GM18868 (cell line): Measurements from ENCODE around the gene PTK7.
"Not testable (repeated sequence)": the region's sequence is repeated elsewhere in the genome, so short reads cannot be mapped to it uniquely, and the experiment has no call there.

Source experiments
- ATAC-seq: cut with Tn5 transposase; IDR thresholded peaks from one replicate; pipeline ENCODE4 v1.9.1; 2021; ENCODE audit warnings: mild to moderate bottlenecking, moderate library complexity; ENCODE audit not compliant: unreplicated experiment

The PTK7 gene

GRCh38 chr6:43053545-43054205 lies 22.4 kb upstream of the PTK7 start, which contains the start of gene CUL7:
CUL7 (minus strand) TSS chr6:43053851; CDS start chr6:43052788, 1,063 bp downstream.
- ATAC-seq = peak; percentile 93

- ATAC-seq = no peak
Measured at GRCh38 chr6:43054206-43054943, 21.7 kb upstream of the PTK7 start.

- no peak for ATAC-seq
Measured at GRCh38 chr6:43055966-43056365, 20.1 kb upstream of the PTK7 start.

- ATAC-seq = no peak
Measured at GRCh38 chr6:43058531-43058930, 17.6 kb upstream of the PTK7 start.

- peak; percentile 90 for ATAC-seq
Measured at GRCh38 chr6:43059168-43060033, 16.7 kb upstream of the PTK7 start, which contains the start of the genes KLC4 and MRPL2. KLC4 (plus strand) TSS chr6:43059631; CDS start chr6:43061336, 1,705 bp downstream. MRPL2 (minus strand) TSS chr6:43059434; CDS start chr6:43059381, 53 bp downstream.

GRCh38 chr6:43060034-43060754 lies 15.9 kb upstream of the PTK7 start:
- no peak for ATAC-seq

GRCh38 chr6:43060755-43061633 lies 15.1 kb upstream of the PTK7 start:
- ATAC-seq = no peak

GRCh38 chr6:43061861-43062260 lies 14.3 kb upstream of the PTK7 start:
- no peak for ATAC-seq

- no peak for ATAC-seq
Measured at GRCh38 chr6:43062818-43063217, 13.3 kb upstream of the PTK7 start.

GRCh38 chr6:43070028-43070632 lies 6.0 kb upstream of the PTK7 start:
- no peak for ATAC-seq

- ATAC-seq = no peak
Measured at GRCh38 chr6:43074847-43075669, 1.1 kb upstream of the PTK7 start.

GRCh38 chr6:43076464-43077332 lies 584 bp downstream of the PTK7 start:
- ATAC-seq = no peak

- ATAC-seq = no peak
Measured at GRCh38 chr6:43077333-43077809, 1.3 kb downstream of the PTK7 start.

GRCh38 chr6:43077981-43078511 lies 1.9 kb downstream of the PTK7 start:
- ATAC-seq = no peak

- no peak for ATAC-seq
Measured at GRCh38 chr6:43078691-43079090, 2.6 kb downstream of the PTK7 start.

- ATAC-seq = no peak
Measured at GRCh38 chr6:43081043-43081442, 4.9 kb downstream of the PTK7 start.

- ATAC-seq = not testable (repeated sequence)
Measured at GRCh38 chr6:43081922-43082321, 5.8 kb downstream of the PTK7 start.
